Mammary epithelial cell (primary cell): Measurements from ENCODE around the gene IQGAP3.

Experiments
- EZH2 ChIP-seq: IDR thresholded peaks from 2 replicates; pipeline ENCODE4 v1.6.1; 2012; ENCODE audit warnings: low read length, inconsistent platforms, borderline replicate concordance
- TF ChIP-seq, protein P1 (sequence below), 2 donors: IDR thresholded peaks in 1 of 2; conservative IDR thresholded peaks in 1 of 2; 2 replicates each; pipeline ENCODE4 v1.5.1; 2011 to 2012; ENCODE audit warnings: inconsistent platforms in 2 of 2, low read length in 2 of 2, mild to moderate bottlenecking in 2 of 2, control low read depth in 1 of 2, low read depth in 1 of 2; ENCODE audit not compliant: insufficient read depth in 1 of 2; ENCODE audit errors: extremely low read depth in 1 of 2

DNA sequence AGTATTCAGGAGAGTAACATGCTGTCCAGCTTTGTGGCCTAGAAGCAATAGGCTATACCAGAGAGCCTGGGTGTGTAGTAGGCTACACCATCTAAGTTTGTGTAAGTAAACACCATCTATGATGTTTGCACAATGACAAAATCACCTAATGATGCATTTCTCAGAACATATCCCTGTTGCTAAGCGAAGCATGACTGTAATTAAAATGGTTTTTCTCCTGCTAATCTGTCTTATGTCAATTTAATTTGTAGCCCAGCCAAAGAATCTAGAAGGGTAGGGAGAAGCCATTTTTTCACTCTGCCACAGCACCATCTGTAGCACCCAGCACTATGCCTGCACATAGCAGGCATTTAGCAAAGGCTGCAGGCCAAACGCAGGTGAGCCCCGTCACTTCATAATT, 5.2 kb upstream of the IQGAP3 start:
- TF ChIP-seq, protein P1, sequence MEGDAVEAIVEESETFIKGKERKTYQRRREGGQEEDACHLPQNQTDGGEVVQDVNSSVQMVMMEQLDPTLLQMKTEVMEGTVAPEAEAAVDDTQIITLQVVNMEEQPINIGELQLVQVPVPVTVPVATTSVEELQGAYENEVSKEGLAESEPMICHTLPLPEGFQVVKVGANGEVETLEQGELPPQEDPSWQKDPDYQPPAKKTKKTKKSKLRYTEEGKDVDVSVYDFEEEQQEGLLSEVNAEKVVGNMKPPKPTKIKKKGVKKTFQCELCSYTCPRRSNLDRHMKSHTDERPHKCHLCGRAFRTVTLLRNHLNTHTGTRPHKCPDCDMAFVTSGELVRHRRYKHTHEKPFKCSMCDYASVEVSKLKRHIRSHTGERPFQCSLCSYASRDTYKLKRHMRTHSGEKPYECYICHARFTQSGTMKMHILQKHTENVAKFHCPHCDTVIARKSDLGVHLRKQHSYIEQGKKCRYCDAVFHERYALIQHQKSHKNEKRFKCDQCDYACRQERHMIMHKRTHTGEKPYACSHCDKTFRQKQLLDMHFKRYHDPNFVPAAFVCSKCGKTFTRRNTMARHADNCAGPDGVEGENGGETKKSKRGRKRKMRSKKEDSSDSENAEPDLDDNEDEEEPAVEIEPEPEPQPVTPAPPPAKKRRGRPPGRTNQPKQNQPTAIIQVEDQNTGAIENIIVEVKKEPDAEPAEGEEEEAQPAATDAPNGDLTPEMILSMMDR (conservative IDR thresholded peaks at IDR 0.05 in 1 of 2, IDR thresholded peaks at IDR 0.05 in 1 of 2; ENCODE audit: extremely low read depth in 1 of 2, insufficient read depth in 1 of 2, low read depth in 1 of 2, low read length in 2 of 2), result no peak
- no peak for TF ChIP-seq EZH2
